ENCODE data around the gene GALNS.
A peak's percentile ranks its signal among the peaks of the same experiment; 100 is the strongest.

GALNS gene

GRCh38 chr16:88783391-88784073 is 73.2 kb downstream of the GALNS start:
- Histone ChIP-seq H2BK120ac (ENCODE audit: low read depth, low read length) (peak overlapping the region; percentile 91), H3K79me1 (replicated peaks; ENCODE audit: low read length, poor library complexity, severe bottlenecking) (peaks cover 2% of the 10 kb centered on the region), H2BK15ac (ENCODE audit: low read depth, poor library complexity, severe bottlenecking) (peak overlapping the region; percentile 60), H3K4me1 (ENCODE audit: control insufficient read depth, insufficient read depth, low read depth, low read length) (peaks cover 58% of the 10 kb centered on the region), H3K9me3 (ENCODE audit: control insufficient read depth, low read length) (no peaks in the 10 kb centered on the region), H3K23ac (ENCODE audit: low read length in 2 of 2) (peak overlapping the region in 1 of 2 experiments; percentile 94), H3K4ac (ENCODE audit: low read depth in 1 of 2, low read length in 2 of 2) (peak overlapping the region; percentile 66 to 91), H2BK12ac (ENCODE audit: low read length in 2 of 2) (peak overlapping the region in 1 of 2 experiments; percentile 59), H3K4me3 (ENCODE audit: insufficient read depth in 1 of 2, low read depth in 1 of 2, low read length in 2 of 2) (peak overlapping the region; percentile 76 to 86), H3K9ac (ENCODE audit: low read length) (peak overlapping the region; percentile 88), H2AK5ac (ENCODE audit: low read length, severe bottlenecking) (peak overlapping the region; percentile 52), H3K27me3 (ENCODE audit: control insufficient read depth in 1 of 2, insufficient read depth in 1 of 2, low read length in 2 of 2) (no peaks in the 10 kb centered on the region), H3K36me3 (ENCODE audit: control insufficient read depth in 1 of 2, insufficient read depth in 2 of 2, low read depth in 1 of 2, low read length in 2 of 2) (peaks cover 0 to 4% of the 10 kb centered on the region in 2 experiments), H4K8ac (ENCODE audit: low read length) (peak overlapping the region; percentile 87), H2AFZ (ENCODE audit: low read depth, low read length) (no peak overlapping the region), H3K4me2 (ENCODE audit: low read length, poor library complexity, severe bottlenecking) (peak overlapping the region; percentile 82), H3K14ac (ENCODE audit: low read length in 2 of 2) (peak overlapping the region in 1 of 2 experiments; percentile 89), H2BK5ac (ENCODE audit: low read depth, low read length, poor library complexity, severe bottlenecking) (peak overlapping the region; percentile 79), H3K18ac (ENCODE audit: low read depth in 1 of 2, low read length in 2 of 2) (peak overlapping the region; percentile 82 to 95), H3K27ac (ENCODE audit: low read length, poor library complexity, severe bottlenecking) (peak overlapping the region; percentile 78), H4K91ac (ENCODE audit: low read length) (peak overlapping the region; percentile 97)
- WGBS = 54% methylated on average over 27 of the region's 27 CpGs
- peak; percentile 60 for DNase-seq

DNA sequence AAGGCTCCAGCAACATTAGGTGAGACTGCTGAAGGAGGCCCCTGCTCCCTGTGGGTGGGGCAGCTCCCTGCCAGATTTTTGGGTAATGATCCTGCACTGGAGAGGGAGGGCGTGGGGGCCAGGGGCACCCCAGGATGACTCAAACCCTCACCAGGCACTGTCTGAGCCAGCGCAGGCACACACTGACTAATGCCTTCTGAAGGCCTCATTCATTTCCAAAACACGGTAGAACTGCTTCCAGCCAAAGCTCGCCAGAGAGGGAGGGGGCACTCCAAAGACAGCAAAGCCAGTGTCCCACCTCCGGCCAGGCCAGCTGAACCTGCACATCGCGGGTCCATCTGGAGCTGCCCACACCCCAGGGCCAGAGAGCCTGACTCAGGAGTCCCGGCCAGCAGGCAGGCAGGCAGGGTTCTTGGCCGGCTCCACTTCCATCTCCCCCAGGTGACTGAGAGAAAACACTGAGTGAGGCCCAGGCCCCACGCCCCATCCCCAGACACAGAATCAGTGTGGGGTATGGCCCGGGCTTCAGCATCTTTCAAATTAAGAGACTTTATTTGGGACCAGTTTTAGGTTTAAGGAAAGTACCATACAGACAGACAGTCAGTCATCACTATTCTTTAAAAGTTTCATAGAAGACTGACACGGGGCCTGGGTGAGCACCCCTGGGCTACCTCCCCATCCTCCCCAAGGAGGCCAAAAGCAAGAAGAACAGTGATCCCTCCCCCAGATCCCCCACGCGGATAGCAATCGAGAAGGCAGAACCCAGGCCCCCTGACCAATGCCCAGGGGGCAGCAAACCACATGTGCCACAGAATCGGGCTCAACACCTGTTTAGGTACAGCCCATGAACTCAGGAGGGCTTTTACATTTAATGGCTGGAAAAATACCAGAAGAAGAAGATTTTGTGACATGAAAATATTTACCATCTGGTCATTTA is 74.0 kb downstream of the GALNS start:
- H3K27me3 ChIP-seq (ENCODE audit: control insufficient read depth in 1 of 2, insufficient read depth in 1 of 2, low read length in 2 of 2) = no peaks in the 10 kb centered on the region
- H3K36me3 ChIP-seq (ENCODE audit: control insufficient read depth in 1 of 2, insufficient read depth in 2 of 2, low read depth in 1 of 2, low read length in 2 of 2) = peaks cover 0 to 4% of the 10 kb centered on the region in 2 experiments
- peak overlapping the region; percentile 45 for H4K8ac ChIP-seq (ENCODE audit: low read length)
- H2AFZ ChIP-seq (ENCODE audit: low read depth, low read length) = no peak overlapping the region
- peak overlapping the region in 1 of 2 experiments; percentile 65 for H3K18ac ChIP-seq (ENCODE audit: low read depth in 1 of 2, low read length in 2 of 2)
- peak overlapping the region in 1 of 2 experiments; percentile 46 for H3K4ac ChIP-seq (ENCODE audit: low read depth in 1 of 2, low read length in 2 of 2)
- no peak overlapping the region for H2BK15ac ChIP-seq (ENCODE audit: low read depth, poor library complexity, severe bottlenecking)
- H3K9ac ChIP-seq (ENCODE audit: low read length) = peak overlapping the region; percentile 88
- peak overlapping the region; percentile 69 for H4K91ac ChIP-seq (ENCODE audit: low read length)
- peaks cover 66% of the 10 kb centered on the region for H3K4me1 ChIP-seq (ENCODE audit: control insufficient read depth, insufficient read depth, low read depth, low read length)
- H2BK12ac ChIP-seq (ENCODE audit: low read length in 2 of 2) = peak overlapping the region; percentile 9 to 12
- no peaks in the 10 kb centered on the region for H3K9me3 ChIP-seq (ENCODE audit: control insufficient read depth, low read length)
- WGBS = 35% methylated on average over 14 of the region's 16 CpGs
- H3K14ac ChIP-seq (ENCODE audit: low read length in 2 of 2) = no peak overlapping the region
- H2BK5ac ChIP-seq (ENCODE audit: low read depth, low read length, poor library complexity, severe bottlenecking) = no peak overlapping the region
- peak overlapping the region; percentile 78 for H3K27ac ChIP-seq (ENCODE audit: low read length, poor library complexity, severe bottlenecking)
- peak overlapping the region; percentile 23 for H2BK120ac ChIP-seq (ENCODE audit: low read depth, low read length)
- DNase-seq = peak; percentile 76
- H2AK5ac ChIP-seq (ENCODE audit: low read length, severe bottlenecking) = peak overlapping the region; percentile 9
- no peak overlapping the region for H3K23ac ChIP-seq (ENCODE audit: low read length in 2 of 2)
- peak overlapping the region; percentile 82 for H3K4me2 ChIP-seq (ENCODE audit: low read length, poor library complexity, severe bottlenecking)
- peak overlapping the region in 1 of 2 experiments; percentile 86 for H3K4me3 ChIP-seq (ENCODE audit: insufficient read depth in 1 of 2, low read depth in 1 of 2, low read length in 2 of 2)
- peaks cover 4% of the 10 kb centered on the region for H3K79me1 ChIP-seq (replicated peaks; ENCODE audit: low read length, poor library complexity, severe bottlenecking)

DNA sequence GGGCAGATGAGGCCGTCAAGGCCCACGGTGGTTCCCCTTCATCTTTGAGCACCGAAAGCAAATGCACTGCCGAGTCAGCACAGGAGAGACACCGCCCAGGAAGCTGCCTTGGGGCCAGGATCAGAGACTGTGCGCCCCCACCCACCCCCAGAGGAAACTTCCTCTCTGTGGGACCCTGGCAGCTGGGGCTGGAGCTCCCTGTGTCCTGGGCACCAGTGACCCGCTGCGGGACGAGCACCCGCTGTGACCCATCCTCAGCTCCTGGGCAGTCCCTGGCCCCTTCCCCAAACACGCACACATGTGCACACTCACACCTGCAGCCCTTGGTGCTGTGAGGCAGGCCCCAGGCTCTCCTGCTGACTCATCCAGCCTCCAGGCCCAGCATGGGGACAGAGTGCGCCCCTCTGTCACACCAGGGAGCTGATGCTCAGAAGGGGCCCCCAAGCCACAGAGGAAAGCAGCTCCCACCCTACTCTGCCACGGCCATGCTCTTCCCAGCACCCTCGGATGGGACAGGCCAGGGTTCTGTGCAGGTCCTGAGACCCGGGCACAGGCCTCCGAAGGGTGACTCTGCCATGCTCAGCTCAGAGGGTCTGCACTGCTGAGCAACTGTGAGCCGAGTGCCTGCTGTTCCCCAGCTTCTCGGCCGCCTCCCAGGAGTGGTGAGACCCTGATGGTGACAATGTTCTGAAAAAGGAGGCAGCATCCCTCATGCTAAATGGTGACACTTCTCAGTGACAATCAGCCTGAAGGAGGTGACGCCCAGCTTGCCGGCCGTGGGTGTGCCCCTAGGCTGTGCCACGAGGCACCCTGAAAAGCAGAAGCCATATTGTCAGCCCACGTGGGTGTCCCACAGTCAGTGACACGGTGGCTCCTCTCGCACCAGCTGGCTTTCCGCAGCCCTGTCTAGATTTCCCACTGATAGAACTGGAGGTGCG is 75.3 kb downstream of the GALNS start:
- Histone ChIP-seq H2BK12ac (ENCODE audit: low read length in 2 of 2) (peak overlapping the region; percentile 69 to 73), H4K8ac (ENCODE audit: low read length) (peak overlapping the region; percentile 52), H3K4ac (ENCODE audit: low read depth in 1 of 2, low read length in 2 of 2) (peak overlapping the region; percentile 19 to 49), H2AK5ac (ENCODE audit: low read length, severe bottlenecking) (peak overlapping the region; percentile 88), H3K27me3 (ENCODE audit: control insufficient read depth in 1 of 2, insufficient read depth in 1 of 2, low read length in 2 of 2) (no peaks in the 10 kb centered on the region), H3K36me3 (ENCODE audit: control insufficient read depth in 1 of 2, insufficient read depth in 2 of 2, low read depth in 1 of 2, low read length in 2 of 2) (peaks cover 0 to 4% of the 10 kb centered on the region in 2 experiments), H3K27ac (ENCODE audit: low read length, poor library complexity, severe bottlenecking) (peak overlapping the region; percentile 13), H3K9me3 (ENCODE audit: control insufficient read depth, low read length) (no peaks in the 10 kb centered on the region), H2BK120ac (ENCODE audit: low read depth, low read length) (peak overlapping the region; percentile 56), H3K79me1 (replicated peaks; ENCODE audit: low read length, poor library complexity, severe bottlenecking) (peaks cover 4% of the 10 kb centered on the region), H3K9ac (ENCODE audit: low read length) (peak overlapping the region; percentile 36), H3K4me1 (ENCODE audit: control insufficient read depth, insufficient read depth, low read depth, low read length) (peaks cover 77% of the 10 kb centered on the region), H3K23ac (ENCODE audit: low read length in 2 of 2) (peak overlapping the region in 1 of 2 experiments; percentile 96), H2BK15ac (ENCODE audit: low read depth, poor library complexity, severe bottlenecking) (peak overlapping the region; percentile 71), H2AFZ (ENCODE audit: low read depth, low read length) (no peak overlapping the region), H2BK5ac (ENCODE audit: low read depth, low read length, poor library complexity, severe bottlenecking) (peak overlapping the region; percentile 38), H3K4me3 (ENCODE audit: insufficient read depth in 1 of 2, low read depth in 1 of 2, low read length in 2 of 2) (peak overlapping the region; percentile 0 to 86), H3K4me2 (ENCODE audit: low read length, poor library complexity, severe bottlenecking) (peak overlapping the region; percentile 44), H3K18ac (ENCODE audit: low read depth in 1 of 2, low read length in 2 of 2) (peak overlapping the region; percentile 40 to 62), H3K14ac (ENCODE audit: low read length in 2 of 2) (peak overlapping the region in 1 of 2 experiments; percentile 63), H4K91ac (ENCODE audit: low read length) (peak overlapping the region; percentile 89)
- 73% methylated on average over 28 of the region's 28 CpGs for WGBS
- no peak for DNase-seq
